GM19035 (cell line): ENCODE data around the gene RASL11B.

Experiments used
- ATAC-seq: cut with Tn5 transposase; IDR thresholded peaks from one replicate; pipeline ENCODE4 v1.9.1; 2021; ENCODE audit not compliant: unreplicated experiment

Gene RASL11B

DNA sequence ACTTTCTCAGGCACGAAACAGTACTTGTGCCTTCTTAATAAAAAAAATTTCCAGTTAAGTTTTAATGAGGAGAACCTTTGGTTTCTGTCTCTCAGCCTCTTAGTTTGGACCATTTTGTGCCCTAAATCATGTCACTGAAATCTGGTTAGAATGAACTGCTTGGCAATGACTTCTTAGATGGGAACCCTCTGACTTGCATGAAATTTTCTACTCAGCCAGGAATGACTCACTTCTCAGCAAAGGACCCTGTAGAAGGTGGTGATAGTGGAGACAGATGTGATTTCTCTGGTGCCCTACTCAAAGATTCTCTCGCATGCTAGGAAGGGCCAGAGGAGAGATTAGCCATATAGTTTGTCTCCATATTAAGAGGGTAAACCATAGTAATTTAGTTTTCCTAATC lies 50.5 kb downstream of the RASL11B start:
- no peak for ATAC-seq

DNA sequence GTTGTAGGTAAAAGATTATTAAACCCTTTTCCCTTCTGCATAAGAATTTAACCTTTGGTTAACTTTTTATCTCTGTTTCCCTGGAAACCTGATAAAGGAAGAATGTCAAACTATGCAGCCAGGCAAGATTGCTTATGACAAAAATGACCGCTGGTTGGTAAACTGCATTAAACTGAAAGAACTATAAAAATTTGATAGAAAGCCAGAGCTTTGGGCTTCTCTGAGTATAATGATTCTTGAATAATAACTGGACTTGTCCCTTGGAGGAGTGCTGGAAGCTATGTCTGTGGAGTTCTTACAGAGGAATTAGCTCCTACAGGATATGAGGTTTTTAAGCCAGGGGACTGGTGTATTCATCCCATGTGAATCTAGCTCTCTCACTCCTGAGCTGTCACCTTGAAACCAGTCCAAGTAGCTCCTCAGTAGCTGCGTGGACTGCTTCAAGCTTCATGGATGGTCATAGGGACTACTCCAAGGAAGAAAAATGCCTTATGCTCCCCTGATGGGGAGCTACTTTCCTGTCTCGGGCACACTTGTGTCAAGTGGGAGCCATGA lies 52.0 kb downstream of the RASL11B start:
- ATAC-seq, result no peak

DNA sequence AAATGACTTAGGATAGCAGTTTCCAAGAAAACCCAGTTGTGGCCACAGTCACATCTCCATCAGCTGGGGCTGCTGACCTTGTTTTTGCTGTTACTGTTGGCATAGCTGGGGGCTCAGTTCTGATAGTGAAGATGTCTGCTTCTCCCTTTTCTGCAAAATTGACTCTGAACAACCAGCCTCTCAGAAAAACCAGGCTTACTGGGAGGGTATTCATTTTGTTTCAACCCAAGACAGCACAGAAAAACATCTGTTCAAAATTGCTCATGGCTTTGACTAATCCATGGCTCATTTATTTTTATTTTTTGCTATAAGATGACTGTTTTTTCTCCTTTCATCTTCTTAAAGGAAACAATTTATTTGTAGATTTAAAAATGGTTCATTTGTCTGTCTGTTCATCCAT lies 53.1 kb downstream of the RASL11B start:
- no peak for ATAC-seq

DNA sequence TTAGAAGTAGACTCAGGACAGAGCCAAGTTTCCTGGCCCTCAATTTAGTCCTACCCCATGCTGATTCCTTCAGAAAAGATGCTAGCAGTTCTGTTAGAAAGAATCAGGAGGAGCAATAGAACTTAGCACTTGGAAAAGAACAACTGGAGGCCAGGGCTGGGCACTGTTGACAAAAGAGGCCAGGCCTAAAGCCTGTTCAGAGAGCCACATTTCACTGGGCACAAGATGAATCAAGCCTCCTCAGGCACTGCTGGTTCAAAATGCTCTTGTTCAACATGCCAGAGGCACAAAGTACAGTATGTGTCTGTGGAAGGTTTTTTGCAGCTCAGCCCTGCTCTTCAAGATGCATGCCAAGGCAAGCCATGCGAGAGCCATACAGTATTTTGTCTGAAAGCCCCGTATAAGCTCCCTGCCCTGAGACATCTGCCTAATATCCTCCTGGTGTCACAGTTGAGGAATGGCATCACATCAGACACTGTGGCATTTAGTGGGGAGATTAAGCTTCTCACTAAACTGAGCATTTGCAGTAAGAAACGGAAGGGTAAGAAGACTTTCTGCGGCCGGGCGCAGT lies 53.7 kb downstream of the RASL11B start:
- no peak for ATAC-seq
